T-helper 22 cell (primary cell): ENCODE data around the gene TMEM134.

Experiments used
- DNase-seq: peaks from one replicate; pipeline ENCODE4 v3.0.0-alpha.2; 2020; ENCODE audit warnings: low read depth

Gene TMEM134

GRCh38 chr11:67500831-67501715, 32.0 kb upstream of the TMEM134 start:
- DNase-seq, result no peak

GRCh38 chr11:67500484-67500821, 31.4 kb upstream of the TMEM134 start:
- no peak for DNase-seq

GRCh38 chr11:67499808-67500483, 30.9 kb upstream of the TMEM134 start:
- no peak for DNase-seq

GRCh38 chr11:67498544-67498972, 29.5 kb upstream of the TMEM134 start:
- DNase-seq, result no peak

- no peak for DNase-seq
Observed at GRCh38 chr11:67497656-67498291, 28.7 kb upstream of the TMEM134 start.

GRCh38 chr11:67496113-67496512, 27.1 kb upstream of the TMEM134 start:
- no peak for DNase-seq

- no peak for DNase-seq
Observed at GRCh38 chr11:67495234-67496005, 26.4 kb upstream of the TMEM134 start.

- DNase-seq, result no peak
Observed at GRCh38 chr11:67494371-67495233, 25.6 kb upstream of the TMEM134 start.

GRCh38 chr11:67493548-67494370, 24.7 kb upstream of the TMEM134 start:
- no peak for DNase-seq

GRCh38 chr11:67492801-67493547, 23.9 kb upstream of the TMEM134 start:
- DNase-seq, result no peak

GRCh38 chr11:67492069-67492727, 23.1 kb upstream of the TMEM134 start:
- DNase-seq, result no peak

- no peak for DNase-seq
Observed at GRCh38 chr11:67491276-67492068, 22.4 kb upstream of the TMEM134 start.

GRCh38 chr11:67490727-67491065, 21.6 kb upstream of the TMEM134 start:
- DNase-seq, result no peak

- no peak for DNase-seq
Observed at GRCh38 chr11:67489885-67490726, 21.1 kb upstream of the TMEM134 start.

- DNase-seq, result no peak
Observed at GRCh38 chr11:67489203-67489884, 20.3 kb upstream of the TMEM134 start.

GRCh38 chr11:67486481-67487195, 17.6 kb upstream of the TMEM134 start:
- no peak for DNase-seq
